ENCODE measurements around the gene TXNL1.
"Not testable (repeated sequence)": the region's sequence is repeated elsewhere in the genome, so short reads cannot be mapped to it uniquely, and the experiment has no call there.

The TXNL1 gene

GRCh38 chr18:56645415-56646016 is 7.1 kb upstream of the TXNL1 start:
- no peak for DNase-seq (ENCODE audit: low read depth)

- DNase-seq (ENCODE audit: low read depth): no peak
Measured at GRCh38 chr18:56643381-56643780, 5.0 kb upstream of the TXNL1 start.

GRCh38 chr18:56641714-56642337 is 3.4 kb upstream of the TXNL1 start:
- no peak for DNase-seq (ENCODE audit: low read depth)

GRCh38 chr18:56639571-56639970 is 1.2 kb upstream of the TXNL1 start:
- no peak for DNase-seq (ENCODE audit: low read depth)

GRCh38 chr18:56639104-56639381 is 651 bp upstream of the TXNL1 start:
- DNase-seq (ENCODE audit: low read depth): no peak

GRCh38 chr18:56637711-56638231 is 621 bp downstream of the TXNL1 start:
- no peak for DNase-seq (ENCODE audit: low read depth)

GRCh38 chr18:56637176-56637575 is 1.2 kb downstream of the TXNL1 start:
- no peak for DNase-seq (ENCODE audit: low read depth)

- no peak for DNase-seq (ENCODE audit: low read depth)
Measured at GRCh38 chr18:56635007-56635406, 3.4 kb downstream of the TXNL1 start.

GRCh38 chr18:56632070-56633022 is 6.0 kb downstream of the TXNL1 start:
- DNase-seq (ENCODE audit: low read depth): no peak

GRCh38 chr18:56627991-56628390 is 10.4 kb downstream of the TXNL1 start:
- DNase-seq (ENCODE audit: low read depth): no peak

GRCh38 chr18:56615738-56616520 is 22.5 kb downstream of the TXNL1 start:
- DNase-seq (ENCODE audit: low read depth): no peak

GRCh38 chr18:56606618-56607017 is 31.8 kb downstream of the TXNL1 start:
- DNase-seq (ENCODE audit: low read depth): no peak

GRCh38 chr18:56598422-56598821 is 40.0 kb downstream of the TXNL1 start:
- no peak for DNase-seq (ENCODE audit: low read depth)

GRCh38 chr18:56593906-56594305 is 44.5 kb downstream of the TXNL1 start:
- DNase-seq (ENCODE audit: low read depth): no peak

- DNase-seq (ENCODE audit: low read depth): no peak
Measured at GRCh38 chr18:56580026-56580425, 58.4 kb downstream of the TXNL1 start.

GRCh38 chr18:56579451-56579850 is 58.9 kb downstream of the TXNL1 start:
- DNase-seq (ENCODE audit: low read depth): no peak

- DNase-seq (ENCODE audit: low read depth): no peak
Measured at GRCh38 chr18:56576826-56577573, 61.4 kb downstream of the TXNL1 start.

- no peak for DNase-seq (ENCODE audit: low read depth)
Measured at GRCh38 chr18:56575819-56576663, 62.4 kb downstream of the TXNL1 start.

GRCh38 chr18:56574861-56575260 is 63.5 kb downstream of the TXNL1 start:
- no peak for DNase-seq (ENCODE audit: low read depth)

- DNase-seq (ENCODE audit: low read depth): not testable (repeated sequence)
Measured at GRCh38 chr18:56572267-56572666, 66.1 kb downstream of the TXNL1 start.
